HEK293T (cell line): Measurements from ENCODE around the gene RGS10.

Experiments
- BHLHE40 ChIP-seq: fragments of 450-650 bp; IDR thresholded peaks from 2 replicates; pipeline ENCODE4 v1.6.1; 2016; ENCODE audit warnings: mild to moderate bottlenecking, moderate library complexity, borderline replicate concordance
- CTBP1 ChIP-seq: fragments of 450-650 bp; IDR thresholded peaks from 2 replicates; pipeline ENCODE4 v1.6.1; 2016; ENCODE audit warnings: borderline replicate concordance
- ELF4 ChIP-seq: fragments of 450-650 bp; IDR thresholded peaks from 2 replicates; pipeline ENCODE4 v1.6.1; 2017; ENCODE audit warnings: antibody characterized with exemption
- FOXK2 ChIP-seq: fragments of 450-650 bp; IDR thresholded peaks from 2 replicates; pipeline ENCODE4 v1.6.1; 2016; ENCODE audit warnings: mild to moderate bottlenecking
- FOXM1 ChIP-seq: fragments of 450-650 bp; IDR thresholded peaks from 2 replicates; pipeline ENCODE4 v1.6.1; 2017; ENCODE audit warnings: mild to moderate bottlenecking, borderline replicate concordance
- HDGF ChIP-seq: fragments of 450-650 bp; IDR thresholded peaks from 2 replicates; pipeline ENCODE4 v1.6.1; 2017; ENCODE audit warnings: antibody characterized with exemption, borderline replicate concordance
- NFRKB ChIP-seq: fragments of 450-650 bp; IDR thresholded peaks from 2 replicates; pipeline ENCODE4 v1.6.1; 2016; ENCODE audit warnings: mild to moderate bottlenecking, moderate library complexity
- SP1 ChIP-seq: fragments of 450-650 bp; IDR thresholded peaks from 2 replicates; pipeline ENCODE4 v1.6.1; 2017

GRCh38 chr10:119468542-119469324 lies 73.8 kb downstream of the RGS10 start:
- no peak for TF ChIP-seq ELF4
- no peak for TF ChIP-seq NFRKB
- TF ChIP-seq SP1 = no peak
- no peak for TF ChIP-seq BHLHE40
- TF ChIP-seq CTBP1 = no peak
- no peak for TF ChIP-seq FOXK2
- TF ChIP-seq FOXM1 = no peak
- TF ChIP-seq HDGF = no peak
